Left ventricle myocardium inferior (tissue), 1 donor: ENCODE data around the gene KCTD4. TPM values are rescaled to one million over a fixed set of nuclear protein-coding genes. Genes with fewer than 3 reads are reported as not detected.

Source experiments
- DNase-seq: peaks from one replicate; pipeline ENCODE4 v3.0.0-alpha.2; 2020
- H3K27ac ChIP-seq: fragments of 200-600 bp; replicated peaks from 2 replicates; pipeline ENCODE4 v1.8.0; 2021
- H3K27me3 ChIP-seq: fragments of 200-600 bp; 2 replicates; pipeline ENCODE4 v1.8.0; 2021; ENCODE audit warnings: low read depth
- H3K36me3 ChIP-seq: fragments of 200-600 bp; 2 replicates; pipeline ENCODE4 v1.8.0; 2021
- H3K4me1 ChIP-seq: fragments of 200-600 bp; 2 replicates; pipeline ENCODE4 v1.8.0; 2021
- H3K4me3 ChIP-seq: fragments of 200-600 bp; 2 replicates; pipeline ENCODE4 v1.8.0; 2021; ENCODE audit warnings: mild to moderate bottlenecking, moderate library complexity
- H3K9me3 ChIP-seq: fragments of 200-600 bp; replicated peaks from 2 replicates; pipeline ENCODE4 v1.8.0; 2021
- CTCF ChIP-seq: fragments of 200-600 bp; IDR thresholded peaks from 2 replicates; pipeline ENCODE4 v1.8.0; 2021; ENCODE audit warnings: antibody characterized with exemption, mild to moderate bottlenecking, borderline replicate concordance
- intact Hi-C: fragments of 100-400 bp; cut with micrococcal nuclease; formaldehyde crosslinking; loops from one replicate; pipeline ENCODE4 v1.11.0; 2022
- total RNA-seq: library from RNA; stranded (reverse); fragmentation: NEBNext Ultra II Directional; extraction: Animal tissue kit (Norgen Biotek cat#: 25700); gene quantifications from one replicate; pipeline ENCODE4 v1.2.1, GENCODE V29; 2021
- donor health status: DM: no; HTN: yes; CAD: no; lungs with severe emphysema.

The KCTD4 gene
- total RNA-seq, 1 donor from 2014 or later: 0.11 TPM

- Histone ChIP-seq H3K27me3 (no peaks in the 10 kb centered on the region), H3K9me3 (no peaks in the 10 kb centered on the region), H3K4me1 (no peaks in the 10 kb centered on the region), H3K4me3 (no peak overlapping the region), H3K27ac (no peak overlapping the region), H3K36me3 (no peaks in the 10 kb centered on the region)
- TF ChIP-seq CTCF: no peak
- DNase-seq: no peak
- intact Hi-C loops: no loop called here
These were observed 15.6 kb downstream of the KCTD4 start for GRCh38 chr13:45185286-45185685.

- intact Hi-C loops: no loop called here
- no peak overlapping the region for H3K4me3 ChIP-seq
- H3K36me3 ChIP-seq: no peaks in the 10 kb centered on the region
- TF ChIP-seq CTCF: no peak
- H3K27ac ChIP-seq: no peak overlapping the region
- H3K4me1 ChIP-seq: no peaks in the 10 kb centered on the region
- DNase-seq: no peak
- no peaks in the 10 kb centered on the region for H3K9me3 ChIP-seq
- no peaks in the 10 kb centered on the region for H3K27me3 ChIP-seq
These were observed 16.2 kb downstream of the KCTD4 start for GRCh38 chr13:45184693-45185092.

- H3K27me3 ChIP-seq: no peaks in the 10 kb centered on the region
- no peak for DNase-seq
- no peaks in the 10 kb centered on the region for H3K36me3 ChIP-seq
- no peaks in the 10 kb centered on the region for H3K9me3 ChIP-seq
- TF ChIP-seq CTCF: no peak
- intact Hi-C loops: no loop called here
- H3K4me1 ChIP-seq: peaks cover 5% of the 10 kb centered on the region
- no peak overlapping the region for H3K27ac ChIP-seq
- no peak overlapping the region for H3K4me3 ChIP-seq
These were observed 19.9 kb downstream of the KCTD4 start for GRCh38 chr13:45180713-45181601.

GRCh38 chr13:45180303-45180702 is 20.5 kb downstream of the KCTD4 start:
- Histone ChIP-seq H3K4me1 (peaks cover 5% of the 10 kb centered on the region), H3K4me3 (no peak overlapping the region), H3K9me3 (no peaks in the 10 kb centered on the region), H3K36me3 (no peaks in the 10 kb centered on the region), H3K27ac (no peak overlapping the region), H3K27me3 (no peaks in the 10 kb centered on the region)
- intact Hi-C loops: no loop called here
- TF ChIP-seq CTCF: no peak
- DNase-seq: no peak

GRCh38 chr13:45179428-45179827 is 21.4 kb downstream of the KCTD4 start:
- Histone ChIP-seq H3K9me3 (no peaks in the 10 kb centered on the region), H3K27ac (no peak overlapping the region), H3K4me1 (peaks cover 5% of the 10 kb centered on the region), H3K27me3 (no peaks in the 10 kb centered on the region), H3K36me3 (no peaks in the 10 kb centered on the region), H3K4me3 (no peak overlapping the region)
- intact Hi-C loops: no loop called here
- TF ChIP-seq CTCF: no peak
- no peak for DNase-seq
